Right cardiac atrium (tissue), 5 donors: ENCODE results near the gene TEX19. TPM values are rescaled to one million over a fixed set of nuclear protein-coding genes. Genes with fewer than 3 reads are reported as not detected.
"Not testable (repeated sequence)": the region's sequence is repeated elsewhere in the genome, so short reads cannot be mapped to it uniquely, and the experiment has no call there.

Experiments used
- ATAC-seq, 2 donors: fragments of 200-7000 bp; cut with Tn5 transposase; one replicate each; pipeline versions ENCODE4 v1.8.0 to v1.9.1; 2020; ENCODE audit warnings: moderate library complexity in 2 of 2, mild to moderate bottlenecking in 1 of 2
- DNase-seq, 3 donors: peaks; one replicate each; pipeline ENCODE4 v3.0.0-alpha.2; 2020
- H3K27ac ChIP-seq: one replicate; pipeline ENCODE4 v1.5.1; 2013; ENCODE audit warnings: mild to moderate bottlenecking, low read length, control low read depth, moderate library complexity
- H3K27me3 ChIP-seq: one replicate; pipeline ENCODE4 v1.6.1; 2013; ENCODE audit not compliant: control insufficient read depth, insufficient read depth
- H3K4me1 ChIP-seq: one replicate; pipeline ENCODE4 v1.6.1; 2013; ENCODE audit warnings: low read length; ENCODE audit not compliant: control insufficient read depth, insufficient read depth
- H3K4me3 ChIP-seq: one replicate; pipeline ENCODE4 v1.5.1; 2013; ENCODE audit warnings: low read length, control low read depth
- H3K9me3 ChIP-seq: one replicate; pipeline ENCODE4 v1.6.1; 2013; ENCODE audit warnings: low read length; ENCODE audit not compliant: control insufficient read depth
- WGBS: extraction: QIAGEN DNeasy Blood & Tissue Kit; methylation state at CpG from one replicate; pipeline ENCODE4 v1.1.7; 2013; 5-methylcytosine and 5-hydroxymethylcytosine counted together
- intact Hi-C, 4 donors: fragments of 100-400 bp; cut with DNase I; formaldehyde crosslinking; loops; one replicate each; pipeline versions ENCODE4 v1.11.0 to v1.14.0; 2022 to 2023
- polyA plus RNA-seq: library from polyadenylated mRNA; stranded (reverse); fragments of 200-250 nt; gene quantifications from one replicate; pipeline ENCODE4 v1.2.3, GENCODE V29; 2013
- total RNA-seq, 4 donors: library from RNA; stranded (reverse); fragmentation: NEBNext Ultra II Directional; extraction: Animal tissue kit (Norgen Biotek cat#: 25700); gene quantifications; one replicate each; pipeline ENCODE4 v1.2.1, GENCODE V29; 2021
- donor health status: healthy with polysubstance abuse.
- donor health status: DM: no; HTN: yes; CAD: no.
- donor health status: DM: no; HTN: no; CAD: no.
- donor health status: DM: no; HTN: yes; CAD: no; lungs with severe emphysema.
- donor health status: DM: yes; HTN: yes; CAD: no.

The TEX19 gene
- total and polyA plus RNA-seq, 5 donors, result not detected

GRCh38 chr17:82408288-82408937, 49.4 kb downstream of the TEX19 start:
- no peaks in the 10 kb centered on the region for H3K4me1 ChIP-seq
- ATAC-seq (no peak), DNase-seq (no peak)
- 89% methylated on average over 15 of the region's 15 CpGs for WGBS
- H3K4me3 ChIP-seq, result no peak overlapping the region
- H3K27ac ChIP-seq, result no peak overlapping the region
- H3K27me3 ChIP-seq, result no peaks in the 10 kb centered on the region
- H3K9me3 ChIP-seq, result no peaks in the 10 kb centered on the region
- intact Hi-C loops, result loop anchor here in 1 of 4 donors (5.0 kb wide), 1 partner anchor 51 kb away; the partner anchor contains the start of gene TEX19

DNA sequence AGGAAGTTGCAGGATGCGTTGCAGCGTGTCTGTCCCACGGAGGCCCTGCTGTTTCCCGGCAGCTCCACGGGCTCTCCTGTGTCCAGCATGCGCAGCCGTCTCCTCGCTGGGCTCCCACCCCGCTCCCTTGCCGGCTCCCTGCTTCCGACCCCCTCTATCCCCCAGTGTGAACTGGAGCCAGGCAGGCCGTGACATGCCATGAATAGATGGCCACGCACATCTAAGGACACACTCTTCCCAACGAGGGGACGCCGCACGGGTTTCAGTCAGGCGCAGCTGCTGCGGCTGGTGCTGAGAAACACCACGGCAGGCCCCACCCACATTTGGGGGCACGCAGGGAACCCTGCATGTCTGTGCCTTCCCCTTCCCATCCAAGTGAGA, 49.9 kb downstream of the TEX19 start:
- 94% methylated on average over 21 of the region's 21 CpGs for WGBS
- intact Hi-C loops, result loop anchor here in 1 of 4 donors (5.0 kb wide), 1 partner anchor 52 kb away; the partner anchor contains the start of gene TEX19

GRCh38 chr17:82410014-82410716, 51.1 kb downstream of the TEX19 start:
- Histone ChIP-seq H3K4me3 (no peak overlapping the region), H3K9me3 (no peaks in the 10 kb centered on the region), H3K4me1 (no peaks in the 10 kb centered on the region), H3K27me3 (no peaks in the 10 kb centered on the region), H3K27ac (no peak overlapping the region)
- intact Hi-C loops, result loop anchor here in 1 of 4 donors (10.0 kb wide), 1 partner anchor 55 kb away; the partner anchor contains the start of gene TEX19
- WGBS, result 89% methylated on average over 14 of the region's 14 CpGs
- ATAC-seq (no peak), DNase-seq (no peak)

More for the DNA sequence above, 49.9 kb downstream of the TEX19 start:
- Histone ChIP-seq H3K4me3 (no peak overlapping the region), H3K9me3 (no peaks in the 10 kb centered on the region), H3K4me1 (no peaks in the 10 kb centered on the region), H3K27me3 (no peaks in the 10 kb centered on the region), H3K27ac (no peak overlapping the region)
- ATAC-seq (no peak), DNase-seq (no peak)

GRCh38 chr17:82411396-82412053, 52.5 kb downstream of the TEX19 start:
- Histone ChIP-seq H3K4me3 (no peak overlapping the region), H3K4me1 (no peaks in the 10 kb centered on the region), H3K27ac (no peak overlapping the region), H3K9me3 (no peaks in the 10 kb centered on the region), H3K27me3 (no peaks in the 10 kb centered on the region)
- ATAC-seq (no peak), DNase-seq (no peak)
- WGBS, result 96% methylated on average over 24 of the region's 24 CpGs
- intact Hi-C loops, result loop anchor here in 1 of 4 donors (10.0 kb wide), 1 partner anchor 57 kb away; the partner anchor contains the start of gene TEX19

GRCh38 chr17:82412081-82412480, 53.0 kb downstream of the TEX19 start:
- not testable (repeated sequence) for H3K4me1 ChIP-seq, DNase-seq, H3K4me3 ChIP-seq, H3K9me3 ChIP-seq, ATAC-seq, H3K27ac ChIP-seq, H3K27me3 ChIP-seq
- WGBS, result 90% methylated on average over 16 of the region's 16 CpGs
- intact Hi-C loops, result loop anchor here in 1 of 4 donors (10.0 kb wide), 1 partner anchor 57 kb away; the partner anchor contains the start of gene TEX19

DNA sequence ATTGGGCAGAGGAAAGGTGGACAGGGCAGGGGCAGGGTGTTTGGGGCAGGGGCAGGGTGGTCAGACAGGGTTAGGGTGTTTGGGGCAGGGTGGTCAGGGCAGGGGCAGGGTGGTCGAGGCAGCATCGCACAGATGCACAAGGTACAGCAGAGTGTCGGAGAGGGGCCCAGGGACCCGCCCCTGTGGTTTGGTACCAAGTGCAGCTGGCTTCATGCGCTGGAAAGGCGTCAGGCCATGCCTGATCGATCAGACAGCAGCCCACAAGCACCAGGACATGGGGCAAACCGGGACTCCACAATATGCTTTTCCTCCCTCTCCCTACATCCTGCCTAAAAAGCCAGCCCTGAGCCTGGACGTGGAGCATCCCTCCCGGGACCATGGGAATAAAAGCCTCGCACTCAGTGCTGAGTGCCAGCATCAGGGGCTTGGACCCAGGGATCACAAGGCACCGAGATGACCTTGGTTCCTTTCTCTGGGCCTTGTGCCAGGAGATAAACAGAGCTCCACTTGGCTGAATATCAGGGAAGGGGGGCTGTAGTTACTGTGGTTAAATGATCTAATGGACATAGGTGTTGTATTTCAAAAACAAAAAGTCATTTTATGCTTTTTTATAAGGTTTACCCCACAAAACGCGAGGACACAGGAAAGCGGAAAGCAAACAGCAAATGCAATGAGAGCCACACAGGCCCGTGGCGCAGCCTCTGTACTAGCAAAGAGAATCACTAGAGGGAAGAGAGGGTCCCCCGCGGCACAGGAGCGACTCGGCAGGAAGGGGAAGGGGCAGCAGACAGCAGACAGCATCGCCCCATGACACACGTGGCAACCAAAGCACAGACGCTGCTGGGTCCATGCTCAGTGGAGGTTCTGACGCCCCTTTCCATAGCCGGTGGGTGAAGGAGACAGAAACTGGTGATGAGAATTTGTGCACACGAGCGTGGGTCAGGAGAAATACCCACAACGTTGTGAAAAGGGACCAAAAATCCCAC, 53.8 kb downstream of the TEX19 start:
- Histone ChIP-seq H3K27ac (no peak overlapping the region), H3K27me3 (no peaks in the 10 kb centered on the region), H3K4me1 (peaks cover under 1% of the 10 kb centered on the region), H3K9me3 (no peaks in the 10 kb centered on the region), H3K4me3 (no peak overlapping the region)
- DNase-seq (no peak), ATAC-seq (peak in 1 of 2 donors; percentile 21)
- intact Hi-C loops, result loop anchor here in 1 of 4 donors (10.0 kb wide), 1 partner anchor 58 kb away; the partner anchor contains the start of gene TEX19
- 84% methylated on average over 29 of the region's 29 CpGs for WGBS

Other genes starting within 250 kb of the TEX19 start
- gene CCDC57, start 146.4 kb upstream of the TEX19 start, total RNA-seq, result 10 to 100 TPM; 14.8 to 17.3 (median 16.5) TPM
- 12.1 TPM for gene CCDC57, start 146.4 kb upstream of the TEX19 start, polyA plus RNA-seq
- 10 to 100 TPM; 13.6 to 23.7 (median 18.0) TPM for gene SLC16A3, start 130.2 kb upstream of the TEX19 start, total RNA-seq
- gene SLC16A3, start 130.2 kb upstream of the TEX19 start, polyA plus RNA-seq, result 18.8 TPM
- gene CSNK1D, start 85.5 kb upstream of the TEX19 start, total RNA-seq, result 10 to 100 TPM; 68.8 to 81.7 (median 77.4) TPM
- gene CSNK1D, start 85.5 kb upstream of the TEX19 start, polyA plus RNA-seq, result 61.7 TPM
- 1 to 10 TPM in 2 of 4 donors, under 1 TPM in 2; 0.31 to 1.4 (median 0.80) TPM for gene CD7, start 41.6 kb upstream of the TEX19 start, total RNA-seq
- gene CD7, start 41.6 kb upstream of the TEX19 start, polyA plus RNA-seq, result 0.45 TPM
- gene SECTM1, start 25.5 kb upstream of the TEX19 start, total RNA-seq, result 1 to 10 TPM; 2.8 to 5.7 (median 3.3) TPM
- 2.5 TPM for gene SECTM1, start 25.5 kb upstream of the TEX19 start, polyA plus RNA-seq
- gene UTS2R, start 12.5 kb downstream of the TEX19 start, total RNA-seq, result 1 to 10 TPM; 2.3 to 7.5 (median 4.6) TPM
- 1.0 TPM for gene UTS2R, start 12.5 kb downstream of the TEX19 start, polyA plus RNA-seq
- gene HEXD, start 59.1 kb downstream of the TEX19 start, total RNA-seq, result 10 to 100 TPM; 13.6 to 24.4 (median 18.7) TPM
- gene HEXD, start 59.1 kb downstream of the TEX19 start, polyA plus RNA-seq, result 22.5 TPM
- 10 to 100 TPM; 27.9 to 34.0 (median 30.5) TPM for gene OGFOD3, start 59.3 kb downstream of the TEX19 start, total RNA-seq
- gene OGFOD3, start 59.3 kb downstream of the TEX19 start, polyA plus RNA-seq, result 28.9 TPM
- gene CYBC1, start 91.5 kb downstream of the TEX19 start, total RNA-seq, result 10 to 100 TPM; 31.0 to 34.7 (median 33.5) TPM
- gene CYBC1, start 91.5 kb downstream of the TEX19 start, polyA plus RNA-seq, result 20.8 TPM
- 10 to 100 TPM; 67.4 to 99.6 (median 77.1) TPM for gene NARF, start 99.5 kb downstream of the TEX19 start, total RNA-seq
- gene NARF, start 99.5 kb downstream of the TEX19 start, polyA plus RNA-seq, result 79.1 TPM
- gene FOXK2, start 160.5 kb downstream of the TEX19 start, total RNA-seq, result 10 to 100 TPM; 35.7 to 69.1 (median 41.6) TPM
- 19.9 TPM for gene FOXK2, start 160.5 kb downstream of the TEX19 start, polyA plus RNA-seq